ENCODE results near the gene AKR1C2. TPM values are rescaled to one million over a fixed set of nuclear protein-coding genes. Genes with fewer than 3 reads are reported as not detected.
"Not testable (repeated sequence)": the region's sequence is repeated elsewhere in the genome, so short reads cannot be mapped to it uniquely, and the experiment has no call there.

The AKR1C2 gene
- total and polyA plus RNA-seq, 4 experiments from 2014 or later = not detected

GRCh38 chr10:5035356-5035755, 31.7 kb upstream of the AKR1C2 start:
- Histone ChIP-seq H3K4me1 (ENCODE audit: insufficient read depth, low read length) (no peaks in the 10 kb centered on the region), H3K9me3 (ENCODE audit: control insufficient read depth in 1 of 2, low read length in 2 of 2) (peaks cover 0 to 10% of the 10 kb centered on the region in 2 donors), H3K36me3 (ENCODE audit: insufficient read depth, low read length) (no peaks in the 10 kb centered on the region), H3K27ac (ENCODE audit: low read depth, low read length) (no peak overlapping the region), H3K27me3 (ENCODE audit: insufficient read depth, low read length) (no peaks in the 10 kb centered on the region), H3K4me3 (ENCODE audit: low read length in 2 of 2) (no peak overlapping the region)
- Mint-ChIP-seq H3K9me3 (peaks cover 6 to 51% (median 37%) of the 10 kb centered on the region in 8 donors), H3K27me3 (peaks cover 3 to 7% of the 10 kb centered on the region in 2 donors), H3K4me1 (no peaks in the 10 kb centered on the region), H3K36me3 (peaks cover 1 to 3% of the 10 kb centered on the region in 2 donors), H3K27ac (no peak overlapping the region), H3K4me3 (no peak overlapping the region)
- CTCF ChIA-PET (ENCODE audit: partially characterized antibody) = no interaction called here
- intact Hi-C loops (cut with micrococcal nuclease) = no loop called here
- DNase-seq = no peak
- POLR2A ChIA-PET (ENCODE audit: partially characterized antibody) = no interaction called here

DNA sequence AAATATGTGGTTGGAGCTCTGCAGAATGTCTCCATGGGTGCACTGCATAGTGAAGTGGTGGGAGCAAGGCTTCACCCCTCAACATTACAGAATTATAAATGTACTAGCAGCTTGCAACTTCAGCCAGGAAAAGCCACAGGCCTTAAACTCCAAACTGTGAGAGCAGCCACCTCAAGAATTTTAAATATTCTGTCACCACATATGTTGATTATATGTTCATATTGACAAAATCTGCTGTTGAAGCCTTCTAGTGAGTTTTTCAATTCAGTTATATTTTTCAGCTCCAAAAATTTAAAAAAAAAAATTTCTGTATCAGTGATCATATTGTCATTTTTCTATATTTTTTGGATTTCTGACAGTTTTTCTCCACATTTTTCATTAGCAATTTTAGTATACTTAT, 30.9 kb upstream of the AKR1C2 start:
- POLR2A ChIA-PET (ENCODE audit: partially characterized antibody) = no interaction called here
- Histone ChIP-seq H3K9me3 (ENCODE audit: control insufficient read depth in 1 of 2, low read length in 2 of 2) (peaks cover 0 to 10% of the 10 kb centered on the region in 2 donors), H3K4me3 (ENCODE audit: low read length in 2 of 2) (no peak overlapping the region), H3K27me3 (ENCODE audit: insufficient read depth, low read length) (no peaks in the 10 kb centered on the region), H3K4me1 (ENCODE audit: insufficient read depth, low read length) (no peaks in the 10 kb centered on the region), H3K27ac (ENCODE audit: low read depth, low read length) (no peak overlapping the region), H3K36me3 (ENCODE audit: insufficient read depth, low read length) (no peaks in the 10 kb centered on the region)
- CTCF ChIA-PET (ENCODE audit: partially characterized antibody) = no interaction called here
- H3K27me3 Mint-ChIP-seq = peaks cover 3 to 5% of the 10 kb centered on the region in 2 donors
- H3K4me1 Mint-ChIP-seq = no peaks in the 10 kb centered on the region
- H3K4me3 Mint-ChIP-seq = no peak overlapping the region
- H3K9me3 Mint-ChIP-seq = peaks cover 9 to 58% (median 44%) of the 10 kb centered on the region in 8 donors
- no peak overlapping the region for H3K27ac Mint-ChIP-seq
- peaks cover 1 to 6% of the 10 kb centered on the region in 2 donors for H3K36me3 Mint-ChIP-seq
- intact Hi-C loops (cut with micrococcal nuclease) = no loop called here
- DNase-seq = no peak

- H3K36me3 ChIP-seq (ENCODE audit: insufficient read depth, low read length) = no peaks in the 10 kb centered on the region
- H3K4me1 Mint-ChIP-seq = no peaks in the 10 kb centered on the region
- H3K27me3 Mint-ChIP-seq = peaks cover 3 to 7% of the 10 kb centered on the region in 2 donors
- no peaks in the 10 kb centered on the region for H3K4me1 ChIP-seq (ENCODE audit: insufficient read depth, low read length)
- no peak overlapping the region for H3K27ac Mint-ChIP-seq
- H3K9me3 ChIP-seq (ENCODE audit: control insufficient read depth in 1 of 2, low read length in 2 of 2) = peaks cover 0 to 10% of the 10 kb centered on the region in 2 donors
- no peak overlapping the region for H3K4me3 ChIP-seq (ENCODE audit: low read length in 2 of 2)
- H3K9me3 Mint-ChIP-seq = peaks cover 9 to 65% (median 47%) of the 10 kb centered on the region in 8 donors
- no peak overlapping the region for H3K4me3 Mint-ChIP-seq
- H3K36me3 Mint-ChIP-seq = peaks cover 1 to 6% of the 10 kb centered on the region in 2 donors
- no peaks in the 10 kb centered on the region for H3K27me3 ChIP-seq (ENCODE audit: insufficient read depth, low read length)
- ChIA-PET CTCF (ENCODE audit: partially characterized antibody) (no interaction called here), POLR2A (ENCODE audit: partially characterized antibody) (no interaction called here)
- no peak overlapping the region for H3K27ac ChIP-seq (ENCODE audit: low read depth, low read length)
- DNase-seq = no peak
- intact Hi-C loops (cut with micrococcal nuclease) = no loop called here
Measured at GRCh38 chr10:5033061-5033778, 29.6 kb upstream of the AKR1C2 start.

DNA sequence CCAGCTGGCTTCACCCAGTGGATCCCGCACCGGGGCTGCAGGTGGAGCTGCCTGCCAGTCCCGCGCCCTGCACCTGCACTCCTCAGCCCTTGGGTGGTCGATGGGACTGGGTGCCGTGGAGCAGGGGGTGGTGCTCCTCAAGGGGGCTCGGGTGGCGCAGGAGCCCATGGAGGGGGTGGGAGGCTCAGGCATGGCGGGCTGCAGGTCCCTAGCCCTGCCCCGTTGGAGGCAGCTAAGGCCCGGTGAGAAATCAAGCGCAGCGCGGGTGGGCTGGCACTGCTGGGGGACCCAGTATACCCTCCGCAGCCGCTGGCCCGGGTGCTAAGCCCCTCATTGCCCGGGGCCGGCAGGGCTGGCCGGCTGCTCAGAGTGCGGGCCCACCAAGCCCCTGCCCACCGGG, 28.8 kb upstream of the AKR1C2 start:
- CTCF ChIA-PET (ENCODE audit: partially characterized antibody); H3K4me1 Mint-ChIP-seq; H3K27me3 ChIP-seq (ENCODE audit: insufficient read depth, low read length); intact Hi-C loops (cut with micrococcal nuclease); H3K4me3 ChIP-seq (ENCODE audit: low read length in 2 of 2); H3K4me1 ChIP-seq (ENCODE audit: insufficient read depth, low read length); H3K27ac ChIP-seq (ENCODE audit: low read depth, low read length); DNase-seq; H3K36me3 ChIP-seq (ENCODE audit: insufficient read depth, low read length); POLR2A ChIA-PET (ENCODE audit: partially characterized antibody); H3K36me3 Mint-ChIP-seq; H3K27ac Mint-ChIP-seq; H3K27me3 Mint-ChIP-seq; H3K4me3 Mint-ChIP-seq: not testable (repeated sequence)
- peaks cover 9 to 65% (median 47%) of the 10 kb centered on the region in 8 donors for H3K9me3 Mint-ChIP-seq
- H3K9me3 ChIP-seq (ENCODE audit: control insufficient read depth in 1 of 2, low read length in 2 of 2) = peaks cover 0 to 10% of the 10 kb centered on the region in 2 donors

DNA sequence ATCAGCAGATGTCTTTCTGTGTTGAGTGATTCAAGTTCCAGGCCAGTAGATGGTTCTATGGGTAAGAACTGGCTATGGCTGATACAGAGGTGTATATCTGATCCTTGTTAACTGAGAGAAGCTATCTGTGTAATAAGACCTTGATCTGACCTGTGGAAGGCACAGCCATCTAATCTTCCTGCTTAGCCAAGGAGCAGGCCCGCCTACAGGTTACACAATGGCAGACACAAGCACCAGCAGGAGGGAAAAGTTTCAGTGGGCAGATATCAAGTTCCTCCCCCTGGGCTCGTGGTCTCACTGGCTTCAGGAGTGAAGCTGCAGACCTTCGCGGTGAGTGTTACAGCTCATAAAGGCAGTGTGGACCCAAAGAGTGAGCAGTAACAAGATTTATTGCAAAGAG, 27.9 kb upstream of the AKR1C2 start:
- H3K36me3 ChIP-seq (ENCODE audit: insufficient read depth, low read length); H3K27ac ChIP-seq (ENCODE audit: low read depth, low read length); H3K27me3 ChIP-seq (ENCODE audit: insufficient read depth, low read length); H3K4me3 ChIP-seq (ENCODE audit: low read length in 2 of 2); H3K4me3 Mint-ChIP-seq; intact Hi-C loops (cut with micrococcal nuclease); H3K4me1 Mint-ChIP-seq; H3K27ac Mint-ChIP-seq; DNase-seq; H3K27me3 Mint-ChIP-seq; H3K4me1 ChIP-seq (ENCODE audit: insufficient read depth, low read length); POLR2A ChIA-PET (ENCODE audit: partially characterized antibody); H3K36me3 Mint-ChIP-seq; CTCF ChIA-PET (ENCODE audit: partially characterized antibody): not testable (repeated sequence)
- H3K9me3 ChIP-seq (ENCODE audit: control insufficient read depth in 1 of 2, low read length in 2 of 2) = peaks cover 0 to 10% of the 10 kb centered on the region in 2 donors
- H3K9me3 Mint-ChIP-seq = peaks cover 9 to 68% (median 47%) of the 10 kb centered on the region in 8 donors

GRCh38 chr10:5030989-5031388, 27.3 kb upstream of the AKR1C2 start:
- no peaks in the 10 kb centered on the region for H3K4me1 Mint-ChIP-seq
- Histone ChIP-seq H3K36me3 (ENCODE audit: insufficient read depth, low read length) (no peaks in the 10 kb centered on the region), H3K4me3 (ENCODE audit: low read length in 2 of 2) (no peak overlapping the region), H3K27me3 (ENCODE audit: insufficient read depth, low read length) (no peaks in the 10 kb centered on the region), H3K9me3 (ENCODE audit: control insufficient read depth in 1 of 2, low read length in 2 of 2) (peaks cover 0 to 10% of the 10 kb centered on the region in 2 donors), H3K4me1 (ENCODE audit: insufficient read depth, low read length) (no peaks in the 10 kb centered on the region), H3K27ac (ENCODE audit: low read depth, low read length) (no peak overlapping the region)
- H3K27ac Mint-ChIP-seq = no peak overlapping the region
- peaks cover 9 to 66% (median 46%) of the 10 kb centered on the region in 8 donors for H3K9me3 Mint-ChIP-seq
- intact Hi-C loops (cut with micrococcal nuclease) = no loop called here
- CTCF ChIA-PET (ENCODE audit: partially characterized antibody) = no interaction called here
- no peak for DNase-seq
- no peak overlapping the region for H3K4me3 Mint-ChIP-seq
- H3K36me3 Mint-ChIP-seq = peaks cover 1 to 6% of the 10 kb centered on the region in 2 donors
- H3K27me3 Mint-ChIP-seq = peaks cover 8 to 11% of the 10 kb centered on the region in 2 donors
- POLR2A ChIA-PET (ENCODE audit: partially characterized antibody) = no interaction called here

DNA sequence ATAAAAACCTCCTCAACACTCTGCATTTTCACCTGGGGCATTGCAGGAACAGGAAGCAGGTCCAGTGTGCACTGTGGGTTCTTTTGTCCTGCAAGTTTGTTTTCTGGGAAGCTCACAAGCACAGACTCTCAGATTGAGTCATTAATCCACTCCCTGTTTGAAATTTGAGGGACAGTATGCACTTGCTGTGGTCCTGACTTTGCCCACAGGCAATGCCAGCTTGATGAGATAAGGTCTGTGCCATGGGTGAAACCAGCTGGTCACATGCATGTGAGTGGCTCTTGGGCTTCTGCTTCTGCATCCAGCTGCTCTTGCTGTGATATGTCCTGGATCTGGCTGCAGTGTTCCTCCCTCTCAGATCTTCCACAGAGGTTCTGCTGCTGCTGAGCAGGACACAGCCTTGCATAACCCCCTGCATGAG, 21.8 kb upstream of the AKR1C2 start:
- H3K36me3 Mint-ChIP-seq; H3K27ac Mint-ChIP-seq; H3K9me3 ChIP-seq (ENCODE audit: control insufficient read depth in 1 of 2, low read length in 2 of 2); H3K27me3 ChIP-seq (ENCODE audit: insufficient read depth, low read length); H3K4me1 ChIP-seq (ENCODE audit: insufficient read depth, low read length); H3K4me3 Mint-ChIP-seq; H3K36me3 ChIP-seq (ENCODE audit: insufficient read depth, low read length); H3K4me3 ChIP-seq (ENCODE audit: low read length in 2 of 2); DNase-seq; H3K4me1 Mint-ChIP-seq; H3K27ac ChIP-seq (ENCODE audit: low read depth, low read length); POLR2A ChIA-PET (ENCODE audit: partially characterized antibody); CTCF ChIA-PET (ENCODE audit: partially characterized antibody): not testable (repeated sequence)
- Mint-ChIP-seq H3K9me3 (peaks cover 3 to 21% (median 12%) of the 10 kb centered on the region in 8 donors), H3K27me3 (peaks cover 10 to 15% of the 10 kb centered on the region in 2 donors)
- intact Hi-C loops (cut with micrococcal nuclease) = loop anchor here (5.0 kb wide), 1 partner anchor 93 kb away; no protein-coding TSS in a partner anchor
